PC-9 (cell line): ENCODE data around the gene SCOC. TPM values are rescaled to one million over a fixed set of nuclear protein-coding genes. Genes with fewer than 3 reads are reported as not detected.
A peak's percentile ranks its signal among the peaks of the same experiment; 100 is the strongest.

Experiments used
- Bru-seq: library from RNA; stranded (reverse); fragments of 400-500 nt; gene quantifications from one replicate; lab custom pipeline; 2021; lab: Mats Ljungman, UMichigan
- BruChase-seq, 2 experiments: library from RNA; stranded (reverse); fragments of 400-500 nt; gene quantifications; one replicate each; lab custom pipeline; 2021; lab: Mats Ljungman, UMichigan
- BruUV-seq: library from RNA; stranded (reverse); fragments of 400-500 nt; replicated peaks from 2 replicates; lab custom pipeline; 2021; lab: Mats Ljungman, UMichigan
- CTCF ChIA-PET: fragments of 300-600 bp; sonication (Branson Sonifier 250); formaldehyde crosslinking; loops from one replicate; lab custom pipeline; 2022; ENCODE audit warnings: antibody characterized with exemption; lab: Charles Lee
- POLR2A ChIA-PET: fragments of 300-600 bp; sonication (Branson Sonifier 250); formaldehyde crosslinking; loops from one replicate; lab custom pipeline; 2022; ENCODE audit warnings: antibody characterized with exemption; ENCODE audit not compliant: unreplicated experiment; lab: Charles Lee
- DNase-seq, 2 experiments: peaks; one replicate each; pipeline versions ENCODE4 v3.0.0 to v3.0.0-alpha.2; 2015 to 2022; ENCODE audit warnings: mixed read lengths in 1 of 2
- H2AFZ ChIP-seq: fragments of 200-600 bp; sonication (generic); 2 replicates; pipeline ENCODE4 v1.8.1; 2017; ENCODE audit warnings: antibody characterized with exemption
- H3F3A ChIP-seq: fragments of 200-600 bp; sonication (generic); 2 replicates; pipeline ENCODE4 v1.8.1; 2017; ENCODE audit warnings: antibody characterized with exemption, mild to moderate bottlenecking, low read depth; ENCODE audit not compliant: insufficient read depth
- H3K27ac ChIP-seq: fragments of 200-600 bp; sonication (generic); 2 replicates; pipeline ENCODE4 v1.6.1; 2016; ENCODE audit warnings: mixed run types
- H3K27me3 ChIP-seq: fragments of 200-600 bp; sonication (generic); 2 replicates; pipeline ENCODE4 v1.6.1; 2016; ENCODE audit warnings: low read depth, mixed run types; ENCODE audit not compliant: insufficient read depth
- H3K36me3 ChIP-seq: fragments of 200-600 bp; sonication (generic); 2 replicates; pipeline ENCODE4 v1.6.1; 2016; ENCODE audit warnings: low read depth, mixed run types
- H3K4me1 ChIP-seq: fragments of 200-600 bp; sonication (generic); replicated peaks from 2 replicates; pipeline ENCODE4 v1.6.1; 2016; ENCODE audit warnings: mixed run types; ENCODE audit not compliant: insufficient read depth
- H3K4me2 ChIP-seq: fragments of 200-600 bp; sonication (generic); 2 replicates; pipeline ENCODE4 v1.6.1; 2017; ENCODE audit warnings: mixed run types
- H3K4me3 ChIP-seq: fragments of 200-600 bp; sonication (generic); 2 replicates; pipeline ENCODE4 v1.6.1; 2016; ENCODE audit warnings: mixed run types
- H3K79me2 ChIP-seq: fragments of 200-600 bp; sonication (generic); 2 replicates; pipeline ENCODE4 v1.6.1; 2017; ENCODE audit warnings: low read depth, mixed run types
- H3K9me2 ChIP-seq: fragments of 200-600 bp; sonication (generic); 2 replicates; pipeline ENCODE4 v1.8.1; 2017; ENCODE audit warnings: mild to moderate bottlenecking; ENCODE audit not compliant: insufficient read depth
- H3K9me3 ChIP-seq: fragments of 200-600 bp; sonication (generic); 2 replicates; pipeline ENCODE4 v1.8.1; 2016; ENCODE audit warnings: low read depth; ENCODE audit not compliant: insufficient read depth
- H4K20me1 ChIP-seq: fragments of 200-600 bp; sonication (generic); 2 replicates; pipeline ENCODE4 v1.8.1; 2017; ENCODE audit not compliant: insufficient read depth
- CTCF ChIP-seq: fragments of 200-600 bp; sonication (generic); conservative IDR thresholded peaks from 2 replicates; pipeline ENCODE4 v1.6.1; 2017; ENCODE audit warnings: mixed run types, antibody characterized with exemption, mild to moderate bottlenecking, moderate library complexity
- EZH2 ChIP-seq: fragments of 200-600 bp; sonication (generic); IDR thresholded peaks from 2 replicates; pipeline ENCODE4 v1.8.0; 2017; ENCODE audit warnings: antibody characterized with exemption, low read depth
- intact Hi-C: fragments of 100-400 bp; cut with micrococcal nuclease; formaldehyde crosslinking; loops from one replicate; pipeline ENCODE4 v1.10.0; 2022; ENCODE audit not compliant: unreplicated experiment
- long read RNA-seq: library from polyadenylated mRNA; stranded (forward); transcript quantifications from one replicate; pipeline ENCODE4 v2.0.0, GENCODE V29; 2022
- total RNA-seq: library from RNA; stranded (reverse); gene quantifications from 2 replicates; pipeline ENCODE4 v1.2.3, GENCODE V29; 2021

SCOC gene
- 41.7 and 53.0 TPM in 2 replicates for total RNA-seq
- percentile 49 among the genes with signal in this experiment for Bru-seq, nascent RNA
- BruChase-seq, experiment 1, labeled RNA remaining after a 2-hour chase = percentile 51 among the genes with signal in this experiment
- percentile 62 among the genes with signal in this experiment for BruChase-seq, experiment 2, labeled RNA remaining after a 6-hour chase
- long read RNA-seq, transcript SCOC-211 (4 exons, 1,959 nt) = major isoform, 159 of 204 reads
- long read RNA-seq, transcript SCOC-207 (3 exons, 1,838 nt) = minor isoform, 13 of 204 reads
- long read RNA-seq, partial matches to known transcripts = 17 of 204 reads
- long read RNA-seq, other reads (novel, unspliced or antisense) = 13 of 204 reads

GRCh38 chr4:140373328-140374129 lies at the start of gene SCOC:
Gene SCOC, plus strand, starts transcription at chr4:140373646. Its CDS starts 5,525 bp downstream, at chr4:140379171.
- Histone ChIP-seq H4K20me1 (peaks cover 6% of the 10 kb centered on the region; the same call in 1 of the 2 replicates), H2AFZ (peak within 1 kb of the TSS; percentile 93), H3K79me2 (peaks cover 45% of the 10 kb centered on the region), H3K4me2 (peak within 1 kb of the TSS; percentile 94), H3K27ac (peak within 1 kb of the TSS; percentile 81), H3K27me3 (no peaks in the 10 kb centered on the region), H3K9me2 (no peaks in the 10 kb centered on the region), H3K36me3 (no peaks in the 10 kb centered on the region), H3K4me1 (peaks cover 25% of the 10 kb centered on the region), H3F3A (peaks cover 21% of the 10 kb centered on the region; the same call in 1 of the 2 replicates), H3K4me3 (peak within 1 kb of the TSS; percentile 81), H3K9me3 (no peaks in the 10 kb centered on the region)
- ChIA-PET CTCF (interaction anchor here (1.1 to 1.2 kb wide), 2 partner anchors 14 to 151 kb away, joined by 3 to 5 read pairs; partner anchors contain the start of gene ELMOD2), POLR2A (interaction anchor here (0.5 to 0.9 kb wide), 9 partner anchors 158 to 1071 kb away, joined by 3 to 8 read pairs (median 4); partner anchors contain the start of gene TBC1D9)
- DNase-seq = peak; percentile 96 to 99
- TF ChIP-seq CTCF (no peak), EZH2 (no peak)
- intact Hi-C loops = loop anchor here (1.0 to 5.0 kb wide), 2 partner anchors 151 to 921 kb away; partner anchors contain the start of genes ELMOD2 and RAB33B
- TSS peak; percentile 46 for BruUV-seq

GRCh38 chr4:140326395-140326993 lies 47.0 kb upstream of the SCOC start:
- Histone ChIP-seq H3K27ac (no peak overlapping the region), H3K4me3 (no peak overlapping the region), H3K4me1 (no peaks in the 10 kb centered on the region), H3F3A (no peaks in the 10 kb centered on the region), H3K36me3 (no peaks in the 10 kb centered on the region), H2AFZ (no peak overlapping the region), H3K79me2 (no peaks in the 10 kb centered on the region), H4K20me1 (no peaks in the 10 kb centered on the region), H3K9me2 (no peaks in the 10 kb centered on the region), H3K27me3 (no peaks in the 10 kb centered on the region), H3K4me2 (no peak overlapping the region), H3K9me3 (no peaks in the 10 kb centered on the region)
- BruUV-seq = no TSS peak
- ChIA-PET CTCF (interaction anchor here (0.6 to 1.3 kb wide), 6 partner anchors 12 to 366 kb away, joined by 3 to 6 read pairs (median 4); no protein-coding TSS in a partner anchor), POLR2A (no interaction called here)
- intact Hi-C loops = loop anchor here (1.0 kb wide), 3 partner anchors 73 to 314 kb away; partner anchors contain the start of gene MAML3
- peak; percentile 55 for TF ChIP-seq CTCF
- no peak for TF ChIP-seq EZH2
- DNase-seq = peak in 1 of 2 experiments; percentile 25
